Neural cell (in vitro differentiated cells): ENCODE data around the gene CNDP2. TPM values are rescaled to one million over a fixed set of nuclear protein-coding genes. Genes with fewer than 3 reads are reported as not detected.

Experiments
- H2AFZ ChIP-seq: fragments of 200-600, 300-800 bp; sonication (generic), shearing (Covaris generic); 2 replicates; pipeline ENCODE4 v1.6.0; 2014; ENCODE audit warnings: low read depth, mild to moderate bottlenecking, antibody characterized with exemption, low read length, moderate library complexity
- H3F3A ChIP-seq: fragments of 200-600 bp; shearing (Covaris generic); 2 replicates; pipeline ENCODE4 v1.6.1; 2016; ENCODE audit warnings: mild to moderate bottlenecking, moderate library complexity, mixed read lengths, antibody characterized with exemption, low read length; ENCODE audit not compliant: insufficient read depth, poor library complexity, severe bottlenecking
- H3K27ac ChIP-seq: fragments of 200-600, 300-800 bp; sonication (generic), shearing (Covaris generic); 2 replicates; pipeline ENCODE4 v1.5.1; 2014; ENCODE audit warnings: mild to moderate bottlenecking, low read length, moderate library complexity
- H3K27me3 ChIP-seq: fragments of 300-800, 200-600 bp; sonication (generic), shearing (Covaris generic); 2 replicates; pipeline ENCODE4 v1.6.0; 2014; ENCODE audit warnings: mild to moderate bottlenecking, low read depth, low read length, moderate library complexity; ENCODE audit not compliant: insufficient read depth
- H3K36me3 ChIP-seq: fragments of 300-800, 200-600 bp; sonication (generic), shearing (Covaris generic); 2 replicates; pipeline ENCODE4 v1.5.1; 2014; ENCODE audit warnings: mild to moderate bottlenecking, antibody characterized with exemption, low read length, moderate library complexity; ENCODE audit not compliant: insufficient read depth
- H3K4me2 ChIP-seq: fragments of 300-800, 200-600 bp; sonication (generic), shearing (Covaris generic); 2 replicates; pipeline ENCODE4 v1.6.0; 2014; ENCODE audit warnings: mild to moderate bottlenecking, low read length
- H3K4me3 ChIP-seq: fragments of 300-800, 200-600 bp; sonication (generic), shearing (Covaris generic); 2 replicates; pipeline ENCODE4 v1.5.1; 2014; ENCODE audit warnings: mild to moderate bottlenecking, low read length, moderate library complexity
- H3K79me2 ChIP-seq: fragments of 200-600 bp; shearing (Covaris generic); replicated peaks from 2 replicates; pipeline ENCODE4 v1.6.0; 2014; ENCODE audit warnings: mild to moderate bottlenecking, low read length, moderate library complexity; ENCODE audit not compliant: insufficient read depth
- H3K9ac ChIP-seq: fragments of 300-800, 200-600 bp; sonication (generic), shearing (Covaris generic); 2 replicates; pipeline ENCODE4 v1.6.1; 2016; ENCODE audit warnings: mild to moderate bottlenecking, low read length, mixed read lengths
- H3K9me2 ChIP-seq: fragments of 200-600 bp; shearing (Covaris generic); 2 replicates; pipeline ENCODE4 v1.6.1; 2016; ENCODE audit warnings: mild to moderate bottlenecking, low read length, mixed read lengths; ENCODE audit not compliant: insufficient read depth
- H3K9me3 ChIP-seq: fragments of 200-600, 300-800 bp; sonication (generic), shearing (Covaris generic); 2 replicates; pipeline ENCODE4 v1.6.1; 2016; ENCODE audit warnings: mild to moderate bottlenecking, mixed run types, low read length, moderate library complexity, mixed read lengths
- H4K20me1 ChIP-seq: fragments of 200-600 bp; shearing (Covaris generic); 2 replicates; pipeline ENCODE4 v1.6.1; 2016; ENCODE audit warnings: mild to moderate bottlenecking, mixed run types; ENCODE audit not compliant: insufficient read depth
- CTCF ChIP-seq: fragments of 450-650 bp; IDR thresholded peaks from 2 replicates; pipeline ENCODE4 v1.5.1; 2014; ENCODE audit warnings: antibody characterized with exemption, mild to moderate bottlenecking, moderate library complexity; ENCODE audit not compliant: poor library complexity, severe bottlenecking
- EP300 ChIP-seq: fragments of 450-650 bp; conservative IDR thresholded peaks from 2 replicates; pipeline ENCODE4 v1.6.1; 2014; ENCODE audit warnings: antibody characterized with exemption, mild to moderate bottlenecking, moderate library complexity; ENCODE audit not compliant: poor library complexity, severe bottlenecking
- EZH2 ChIP-seq: fragments of 200-600, 300-800 bp; shearing (Covaris generic), sonication (generic); IDR thresholded peaks from 2 replicates; pipeline ENCODE4 v1.6.1; 2014; ENCODE audit warnings: antibody characterized with exemption, low read length, borderline replicate concordance, mild to moderate bottlenecking; ENCODE audit not compliant: insufficient read depth, poor library complexity, severe bottlenecking
- MXI1 ChIP-seq: fragments of 450-650 bp; conservative IDR thresholded peaks from 2 replicates; pipeline ENCODE4 v1.6.1; 2014; ENCODE audit warnings: antibody characterized with exemption, mild to moderate bottlenecking; ENCODE audit not compliant: poor library complexity, severe bottlenecking
- POLR2AphosphoS5 ChIP-seq: IDR thresholded peaks from 2 replicates; pipeline ENCODE4 v1.6.1; 2012
- RAD21 ChIP-seq: fragments of 450-650 bp; conservative IDR thresholded peaks from 2 replicates; pipeline ENCODE4 v1.6.1; 2014; ENCODE audit warnings: antibody characterized with exemption, mild to moderate bottlenecking, moderate library complexity
- SMC3 ChIP-seq: fragments of 450-650 bp; conservative IDR thresholded peaks from 2 replicates; pipeline ENCODE4 v1.6.1; 2014; ENCODE audit warnings: antibody characterized with exemption, mild to moderate bottlenecking, moderate library complexity; ENCODE audit not compliant: poor library complexity
- TAF1 ChIP-seq: IDR thresholded peaks from 2 replicates; pipeline ENCODE4 v1.6.1; 2012; ENCODE audit warnings: low read depth
- polyA plus RNA-seq: library from polyadenylated mRNA; depleted of rRNA; stranded (reverse); fragments of >200 nt; gene quantifications from 2 replicates; pipeline ENCODE4 v1.2.3, GENCODE V29; 2014
- TF ChIP-seq, protein P1 (sequence below): IDR thresholded peaks from 2 replicates; pipeline ENCODE4 v1.6.1; 2012; ENCODE audit warnings: borderline replicate concordance

The CNDP2 gene
- polyA plus RNA-seq, 1 donor from 2014 or later: 35.7 TPM

GRCh38 chr18:74505776-74506175 lies 9.6 kb downstream of the CNDP2 start:
- no peaks in the 10 kb centered on the region for H3K27me3 ChIP-seq
- TF ChIP-seq CTCF: no peak
- no peak for TF ChIP-seq MXI1
- no peaks in the 10 kb centered on the region for H3K9me3 ChIP-seq
- H3K36me3 ChIP-seq: no peaks in the 10 kb centered on the region
- no peak overlapping the region for H3K4me3 ChIP-seq
- H3K9ac ChIP-seq: no peak overlapping the region
- H3K27ac ChIP-seq: no peak overlapping the region
- H2AFZ ChIP-seq: no peak overlapping the region
- no peaks in the 10 kb centered on the region for H3K79me2 ChIP-seq
- no peaks in the 10 kb centered on the region for H3K9me2 ChIP-seq
- H3K4me2 ChIP-seq: no peak overlapping the region
- H3F3A ChIP-seq: no peaks in the 10 kb centered on the region
- H4K20me1 ChIP-seq: no peaks in the 10 kb centered on the region

DNA sequence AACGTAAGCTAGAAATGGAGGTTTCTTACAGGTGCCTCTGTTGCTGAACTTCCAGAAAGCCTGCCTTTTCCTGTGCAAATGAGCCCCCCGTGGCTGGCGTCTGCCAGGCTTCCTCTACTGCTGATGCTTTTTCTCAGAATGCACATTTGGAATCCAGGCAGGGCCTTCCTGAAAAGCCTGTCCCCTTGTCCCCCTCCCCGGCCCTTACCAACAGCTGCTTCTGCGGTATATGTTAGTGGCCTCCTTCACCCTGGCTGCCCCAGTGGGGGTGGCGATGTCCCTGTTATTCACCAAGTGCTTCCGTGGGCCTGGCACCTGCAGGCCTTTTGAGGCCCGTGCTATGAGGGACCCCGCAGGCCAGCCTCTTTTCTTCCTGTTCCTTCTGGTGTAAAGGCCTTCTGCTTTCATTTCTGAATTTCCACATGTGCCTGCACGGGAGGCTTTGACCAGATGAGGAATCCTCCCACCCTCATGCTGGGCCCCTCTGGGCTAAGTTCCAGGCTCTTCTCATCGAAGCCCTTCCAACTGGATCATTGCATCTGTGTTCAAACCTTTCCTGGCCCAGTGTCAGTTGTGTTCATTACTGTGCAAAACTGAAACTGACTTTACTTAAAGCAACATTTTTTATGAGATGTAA lies 10.4 kb downstream of the CNDP2 start:
- H2AFZ ChIP-seq: no peak overlapping the region
- TF ChIP-seq TAF1: no peak
- H3K27ac ChIP-seq: no peak overlapping the region
- no peaks in the 10 kb centered on the region for H3K9me3 ChIP-seq
- no peaks in the 10 kb centered on the region for H3K36me3 ChIP-seq
- H3K79me2 ChIP-seq: no peaks in the 10 kb centered on the region
- H3K4me2 ChIP-seq: no peak overlapping the region
- H4K20me1 ChIP-seq: no peaks in the 10 kb centered on the region
- H3K9me2 ChIP-seq: no peaks in the 10 kb centered on the region
- H3K27me3 ChIP-seq: no peaks in the 10 kb centered on the region
- H3F3A ChIP-seq: no peaks in the 10 kb centered on the region
- no peak overlapping the region for H3K9ac ChIP-seq
- H3K4me3 ChIP-seq: no peak overlapping the region

DNA sequence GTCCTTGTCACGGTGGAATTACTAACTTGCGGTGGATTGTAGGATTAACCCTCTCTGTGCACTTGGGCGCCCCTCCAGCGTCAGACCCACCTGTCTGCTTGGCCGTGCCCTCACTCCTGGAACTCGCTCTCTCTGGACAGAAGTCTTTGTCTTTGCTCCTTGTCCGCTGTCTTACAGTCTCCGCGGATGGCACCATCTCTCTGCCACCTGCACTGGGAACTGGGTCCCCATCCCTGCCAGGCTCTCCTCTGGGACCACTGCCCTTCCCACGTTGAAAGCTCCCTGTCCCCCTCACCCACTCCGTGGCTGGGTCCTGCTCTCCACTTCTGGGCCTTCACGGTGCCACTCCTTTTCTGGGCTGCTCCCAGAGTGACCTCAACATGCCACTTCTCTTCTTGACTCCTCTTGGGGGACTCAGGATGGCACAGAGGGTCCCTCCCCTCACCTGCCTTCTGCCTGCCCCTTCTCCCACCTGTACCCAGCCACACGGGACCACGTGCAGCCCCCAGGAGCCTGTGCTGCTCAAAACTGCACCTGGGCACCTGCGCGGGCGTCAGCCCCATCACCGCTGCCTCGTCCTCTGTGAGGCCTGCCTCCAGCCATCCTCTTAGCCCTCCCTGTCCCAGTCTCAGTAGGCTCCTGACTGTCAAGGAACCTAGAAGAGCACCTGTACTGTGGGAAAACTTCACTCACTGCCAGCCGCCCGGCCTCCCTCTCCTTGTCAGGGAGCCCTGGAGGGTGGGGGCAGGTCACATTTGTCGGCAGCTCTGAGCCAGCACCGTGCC lies 11.1 kb downstream of the CNDP2 start:
- H3K27ac ChIP-seq: no peak overlapping the region
- no peak overlapping the region for H3K4me2 ChIP-seq
- no peaks in the 10 kb centered on the region for H3K36me3 ChIP-seq

More for the DNA sequence above, 11.1 kb downstream of the CNDP2 start:
- Histone ChIP-seq H3K9ac (no peak overlapping the region), H3K4me3 (no peak overlapping the region), H3K27me3 (no peaks in the 10 kb centered on the region), H3F3A (no peaks in the 10 kb centered on the region), H3K79me2 (no peaks in the 10 kb centered on the region), H3K9me2 (no peaks in the 10 kb centered on the region), H4K20me1 (no peaks in the 10 kb centered on the region), H2AFZ (no peak overlapping the region), H3K9me3 (no peaks in the 10 kb centered on the region)
- no peak for TF ChIP-seq TAF1
- TF ChIP-seq, protein P1, sequence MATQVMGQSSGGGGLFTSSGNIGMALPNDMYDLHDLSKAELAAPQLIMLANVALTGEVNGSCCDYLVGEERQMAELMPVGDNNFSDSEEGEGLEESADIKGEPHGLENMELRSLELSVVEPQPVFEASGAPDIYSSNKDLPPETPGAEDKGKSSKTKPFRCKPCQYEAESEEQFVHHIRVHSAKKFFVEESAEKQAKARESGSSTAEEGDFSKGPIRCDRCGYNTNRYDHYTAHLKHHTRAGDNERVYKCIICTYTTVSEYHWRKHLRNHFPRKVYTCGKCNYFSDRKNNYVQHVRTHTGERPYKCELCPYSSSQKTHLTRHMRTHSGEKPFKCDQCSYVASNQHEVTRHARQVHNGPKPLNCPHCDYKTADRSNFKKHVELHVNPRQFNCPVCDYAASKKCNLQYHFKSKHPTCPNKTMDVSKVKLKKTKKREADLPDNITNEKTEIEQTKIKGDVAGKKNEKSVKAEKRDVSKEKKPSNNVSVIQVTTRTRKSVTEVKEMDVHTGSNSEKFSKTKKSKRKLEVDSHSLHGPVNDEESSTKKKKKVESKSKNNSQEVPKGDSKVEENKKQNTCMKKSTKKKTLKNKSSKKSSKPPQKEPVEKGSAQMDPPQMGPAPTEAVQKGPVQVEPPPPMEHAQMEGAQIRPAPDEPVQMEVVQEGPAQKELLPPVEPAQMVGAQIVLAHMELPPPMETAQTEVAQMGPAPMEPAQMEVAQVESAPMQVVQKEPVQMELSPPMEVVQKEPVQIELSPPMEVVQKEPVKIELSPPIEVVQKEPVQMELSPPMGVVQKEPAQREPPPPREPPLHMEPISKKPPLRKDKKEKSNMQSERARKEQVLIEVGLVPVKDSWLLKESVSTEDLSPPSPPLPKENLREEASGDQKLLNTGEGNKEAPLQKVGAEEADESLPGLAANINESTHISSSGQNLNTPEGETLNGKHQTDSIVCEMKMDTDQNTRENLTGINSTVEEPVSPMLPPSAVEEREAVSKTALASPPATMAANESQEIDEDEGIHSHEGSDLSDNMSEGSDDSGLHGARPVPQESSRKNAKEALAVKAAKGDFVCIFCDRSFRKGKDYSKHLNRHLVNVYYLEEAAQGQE: no peak
- TF ChIP-seq POLR2AphosphoS5: no peak
- no peak for TF ChIP-seq EZH2
- no peak for TF ChIP-seq CTCF
- no peak for TF ChIP-seq RAD21
- no peak for TF ChIP-seq SMC3
- no peak for TF ChIP-seq EP300
- TF ChIP-seq MXI1: no peak
